SIG-M5 treated with dmso at 0.1 percent for 504 hours (cell line): Measurements from ENCODE around the gene PLCG2.
"Not testable (repeated sequence)": the region's sequence is repeated elsewhere in the genome, so short reads cannot be mapped to it uniquely, and the experiment has no call there.

Experiments used
- DNase-seq: peaks from one replicate; lab custom pipeline; 2025; ENCODE audit not compliant: unreplicated experiment; lab: John Stamatoyannopoulos, UW

Gene PLCG2

GRCh38 chr16:81752876-81753227 lies 26.2 kb upstream of the PLCG2 start:
- DNase-seq = no peak

- no peak for DNase-seq
Observed at GRCh38 chr16:81754858-81755257, 24.2 kb upstream of the PLCG2 start.

GRCh38 chr16:81755915-81756614 lies 23.0 kb upstream of the PLCG2 start:
- no peak for DNase-seq

GRCh38 chr16:81756615-81757356 lies 22.3 kb upstream of the PLCG2 start:
- DNase-seq = no peak

GRCh38 chr16:81758376-81758775 lies 20.7 kb upstream of the PLCG2 start:
- peak; percentile 71 for DNase-seq

GRCh38 chr16:81762322-81762721 lies 16.8 kb upstream of the PLCG2 start:
- not testable (repeated sequence) for DNase-seq

- no peak for DNase-seq
Observed at GRCh38 chr16:81765111-81765919, 13.8 kb upstream of the PLCG2 start.

GRCh38 chr16:81765969-81766368 lies 13.1 kb upstream of the PLCG2 start:
- no peak for DNase-seq

GRCh38 chr16:81767987-81768592 lies 11.0 kb upstream of the PLCG2 start:
- DNase-seq = no peak

GRCh38 chr16:81770008-81770407 lies 9.1 kb upstream of the PLCG2 start:
- no peak for DNase-seq

- DNase-seq = no peak
Observed at GRCh38 chr16:81774348-81774747, 4.7 kb upstream of the PLCG2 start.

GRCh38 chr16:81775570-81775969 lies 3.5 kb upstream of the PLCG2 start:
- no peak for DNase-seq

- no peak for DNase-seq
Observed at GRCh38 chr16:81778231-81778630, 860 bp upstream of the PLCG2 start.

GRCh38 chr16:81779536-81780320 lies 637 bp downstream of the PLCG2 start:
- no peak for DNase-seq

- no peak for DNase-seq
Observed at GRCh38 chr16:81780350-81780749, 1.3 kb downstream of the PLCG2 start.

GRCh38 chr16:81782236-81782635 lies 3.1 kb downstream of the PLCG2 start:
- no peak for DNase-seq

GRCh38 chr16:81784072-81784795 lies 5.1 kb downstream of the PLCG2 start:
- DNase-seq = no peak

- no peak for DNase-seq
Observed at GRCh38 chr16:81785138-81785924, 6.2 kb downstream of the PLCG2 start.

GRCh38 chr16:81786321-81786720 lies 7.2 kb downstream of the PLCG2 start:
- no peak for DNase-seq
